C4-2B (cell line): ENCODE measurements around the gene TMEM89.

Experiments used
- ZFX ChIP-seq: fragments of 450-650 bp; IDR thresholded peaks from 2 replicates; pipeline ENCODE4 v1.6.1; 2017
- TF ChIP-seq, protein P1 (sequence below): fragments of 450-650 bp; conservative IDR thresholded peaks from 2 replicates; pipeline ENCODE4 v1.5.1; 2017; ENCODE audit warnings: mild to moderate bottlenecking

DNA sequence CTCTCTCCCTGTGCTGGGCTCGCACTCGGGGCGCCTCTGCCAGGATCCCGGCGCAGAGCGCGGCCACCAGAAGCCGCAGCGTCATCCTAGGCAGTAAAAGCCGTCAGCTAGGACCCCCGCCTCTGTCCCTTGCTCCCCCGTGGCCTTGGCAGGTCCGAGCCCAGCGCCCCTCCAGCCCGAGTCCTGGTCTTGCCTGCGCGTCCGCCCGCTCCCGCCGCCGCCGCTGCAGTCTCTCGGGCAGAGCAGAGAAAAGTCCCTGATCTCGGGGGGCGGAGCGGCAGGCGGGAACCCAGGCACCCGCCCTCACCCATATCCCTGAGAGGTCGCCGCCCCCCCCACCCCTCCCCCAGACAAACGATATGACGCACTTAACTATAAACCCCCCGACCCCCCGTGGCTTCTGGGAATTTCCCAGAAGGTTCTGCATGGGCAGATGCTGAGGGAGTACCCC lies 26.5 kb downstream of the TMEM89 start, which contains the start of gene COL7A1:
- TF ChIP-seq, protein P1, sequence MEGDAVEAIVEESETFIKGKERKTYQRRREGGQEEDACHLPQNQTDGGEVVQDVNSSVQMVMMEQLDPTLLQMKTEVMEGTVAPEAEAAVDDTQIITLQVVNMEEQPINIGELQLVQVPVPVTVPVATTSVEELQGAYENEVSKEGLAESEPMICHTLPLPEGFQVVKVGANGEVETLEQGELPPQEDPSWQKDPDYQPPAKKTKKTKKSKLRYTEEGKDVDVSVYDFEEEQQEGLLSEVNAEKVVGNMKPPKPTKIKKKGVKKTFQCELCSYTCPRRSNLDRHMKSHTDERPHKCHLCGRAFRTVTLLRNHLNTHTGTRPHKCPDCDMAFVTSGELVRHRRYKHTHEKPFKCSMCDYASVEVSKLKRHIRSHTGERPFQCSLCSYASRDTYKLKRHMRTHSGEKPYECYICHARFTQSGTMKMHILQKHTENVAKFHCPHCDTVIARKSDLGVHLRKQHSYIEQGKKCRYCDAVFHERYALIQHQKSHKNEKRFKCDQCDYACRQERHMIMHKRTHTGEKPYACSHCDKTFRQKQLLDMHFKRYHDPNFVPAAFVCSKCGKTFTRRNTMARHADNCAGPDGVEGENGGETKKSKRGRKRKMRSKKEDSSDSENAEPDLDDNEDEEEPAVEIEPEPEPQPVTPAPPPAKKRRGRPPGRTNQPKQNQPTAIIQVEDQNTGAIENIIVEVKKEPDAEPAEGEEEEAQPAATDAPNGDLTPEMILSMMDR = no peak
- no peak for TF ChIP-seq ZFX
